ENCODE measurements around the gene MUC13.

The MUC13 gene

DNA sequence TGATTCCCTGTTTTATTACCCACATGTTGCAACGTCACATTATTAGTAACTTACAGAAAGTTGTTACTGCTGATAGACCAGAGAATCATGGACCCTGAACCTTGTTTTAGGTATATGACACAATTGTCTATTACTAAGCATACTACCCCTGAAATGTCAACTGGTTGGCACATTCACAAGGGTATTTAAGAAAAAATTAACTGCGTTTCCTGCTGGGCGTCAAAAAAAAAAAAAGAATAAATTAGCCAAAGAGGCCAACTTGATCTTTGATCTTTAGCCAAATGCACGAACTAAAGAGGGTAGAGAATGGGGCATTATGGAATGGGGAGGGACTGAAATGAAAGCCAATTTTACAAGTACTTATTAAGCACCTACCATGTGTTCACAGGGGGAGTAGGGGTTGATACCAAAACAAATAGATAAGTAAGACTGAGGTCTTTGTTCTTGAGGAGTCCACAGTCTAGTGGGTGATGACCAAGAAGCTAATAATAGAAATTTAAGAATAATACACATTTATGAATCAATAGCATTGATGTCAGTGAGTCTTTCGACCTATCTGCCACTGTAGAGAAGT is 17.8 kb upstream of the MUC13 start:
- H3K4me3 ChIP-seq (ENCODE audit: low read length), result no peak overlapping the region
- TF ChIP-seq, protein P1, sequence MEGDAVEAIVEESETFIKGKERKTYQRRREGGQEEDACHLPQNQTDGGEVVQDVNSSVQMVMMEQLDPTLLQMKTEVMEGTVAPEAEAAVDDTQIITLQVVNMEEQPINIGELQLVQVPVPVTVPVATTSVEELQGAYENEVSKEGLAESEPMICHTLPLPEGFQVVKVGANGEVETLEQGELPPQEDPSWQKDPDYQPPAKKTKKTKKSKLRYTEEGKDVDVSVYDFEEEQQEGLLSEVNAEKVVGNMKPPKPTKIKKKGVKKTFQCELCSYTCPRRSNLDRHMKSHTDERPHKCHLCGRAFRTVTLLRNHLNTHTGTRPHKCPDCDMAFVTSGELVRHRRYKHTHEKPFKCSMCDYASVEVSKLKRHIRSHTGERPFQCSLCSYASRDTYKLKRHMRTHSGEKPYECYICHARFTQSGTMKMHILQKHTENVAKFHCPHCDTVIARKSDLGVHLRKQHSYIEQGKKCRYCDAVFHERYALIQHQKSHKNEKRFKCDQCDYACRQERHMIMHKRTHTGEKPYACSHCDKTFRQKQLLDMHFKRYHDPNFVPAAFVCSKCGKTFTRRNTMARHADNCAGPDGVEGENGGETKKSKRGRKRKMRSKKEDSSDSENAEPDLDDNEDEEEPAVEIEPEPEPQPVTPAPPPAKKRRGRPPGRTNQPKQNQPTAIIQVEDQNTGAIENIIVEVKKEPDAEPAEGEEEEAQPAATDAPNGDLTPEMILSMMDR (IDR thresholded peaks at IDR 0.05; ENCODE audit: insufficient read depth, low read depth, low read length, missing control alignments), result no peak
- DNase-seq (ENCODE audit: low read depth), result no peak

DNA sequence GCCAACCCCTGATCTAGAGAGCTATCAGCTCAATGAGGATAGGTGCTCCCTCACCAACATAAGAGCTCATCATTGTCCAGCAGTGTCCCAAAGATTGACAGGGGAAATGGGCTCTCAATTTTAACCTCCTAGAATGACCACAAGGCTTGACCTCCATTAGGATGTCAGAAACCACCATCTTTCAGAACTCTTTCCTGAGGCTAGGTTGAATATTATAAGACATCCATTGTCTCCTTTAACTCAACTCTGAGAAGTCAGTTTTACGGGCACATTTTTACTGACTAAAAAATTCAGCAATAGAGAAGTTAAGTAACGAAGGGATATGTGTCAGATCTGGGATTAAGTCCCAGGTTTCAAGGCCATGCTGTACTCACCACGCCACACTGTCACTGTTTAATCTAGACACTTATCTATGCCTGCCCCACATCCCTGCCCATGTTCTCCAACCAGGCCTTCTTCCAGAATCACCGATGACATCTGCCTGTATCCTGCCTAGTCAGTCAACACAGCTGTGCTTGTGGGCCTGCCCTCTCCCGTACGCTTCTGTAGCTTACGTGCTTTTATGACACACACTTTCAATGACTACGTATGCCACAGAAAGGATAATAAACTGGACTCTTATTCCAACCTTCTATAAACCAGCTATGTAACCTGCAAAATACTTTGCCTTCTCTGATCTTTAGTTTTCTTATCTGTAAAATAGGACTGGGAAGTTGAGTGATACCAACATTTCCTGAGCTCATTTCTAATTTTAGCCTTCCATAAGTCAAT is 17.1 kb upstream of the MUC13 start:
- peak; percentile 62 for DNase-seq (ENCODE audit: low read depth)
- TF ChIP-seq, protein P1 (IDR thresholded peaks at IDR 0.05; ENCODE audit: insufficient read depth, low read depth, low read length, missing control alignments), result no peak
- no peak overlapping the region for H3K4me3 ChIP-seq (ENCODE audit: low read length)

DNA sequence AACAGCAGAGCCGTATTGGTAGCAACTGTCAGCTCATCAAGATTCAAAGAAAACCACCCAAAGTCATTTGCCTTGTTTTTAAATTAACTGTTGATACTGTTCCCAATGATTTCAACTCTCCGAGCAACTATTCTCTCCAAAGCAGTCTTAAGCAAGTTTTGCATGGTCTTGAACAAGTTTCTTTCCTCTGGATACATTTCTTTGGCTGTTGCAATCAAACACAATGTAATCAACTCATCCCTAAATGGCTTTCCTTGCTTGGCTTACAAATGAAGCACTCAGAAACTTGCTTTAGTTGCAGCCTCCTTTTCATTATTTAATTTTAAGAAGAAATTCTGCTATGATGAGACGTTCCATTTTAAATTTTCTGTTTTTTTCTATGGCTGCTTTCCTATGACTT is 15.5 kb upstream of the MUC13 start:
- TF ChIP-seq, protein P1 (IDR thresholded peaks at IDR 0.05; ENCODE audit: insufficient read depth, low read depth, low read length, missing control alignments), result no peak
- H3K4me3 ChIP-seq (ENCODE audit: low read length), result no peak overlapping the region
- no peak for DNase-seq (ENCODE audit: low read depth)

DNA sequence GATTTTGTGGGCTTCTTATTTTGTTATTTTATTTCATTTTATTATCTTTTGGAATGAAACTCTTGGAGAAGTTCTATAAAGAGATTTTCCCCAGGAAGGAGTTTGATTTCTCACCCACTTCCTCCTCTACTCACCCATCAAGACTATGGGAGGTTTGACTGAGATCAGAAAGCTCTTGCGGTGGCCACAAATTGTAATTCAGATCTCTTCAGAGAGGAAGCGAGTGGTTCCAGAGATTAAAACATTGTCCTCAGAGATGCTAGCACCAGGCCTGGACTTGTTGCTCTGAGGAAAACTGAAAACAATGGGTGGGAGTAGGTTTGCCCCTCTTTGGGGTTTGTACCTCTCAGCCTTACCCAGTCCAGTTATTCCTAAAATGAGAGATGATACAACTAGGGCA is 8.1 kb upstream of the MUC13 start:
- no peak overlapping the region for H3K4me3 ChIP-seq (ENCODE audit: low read length)
- TF ChIP-seq, protein P1 (IDR thresholded peaks at IDR 0.05; ENCODE audit: insufficient read depth, low read depth, low read length, missing control alignments), result no peak

DNA sequence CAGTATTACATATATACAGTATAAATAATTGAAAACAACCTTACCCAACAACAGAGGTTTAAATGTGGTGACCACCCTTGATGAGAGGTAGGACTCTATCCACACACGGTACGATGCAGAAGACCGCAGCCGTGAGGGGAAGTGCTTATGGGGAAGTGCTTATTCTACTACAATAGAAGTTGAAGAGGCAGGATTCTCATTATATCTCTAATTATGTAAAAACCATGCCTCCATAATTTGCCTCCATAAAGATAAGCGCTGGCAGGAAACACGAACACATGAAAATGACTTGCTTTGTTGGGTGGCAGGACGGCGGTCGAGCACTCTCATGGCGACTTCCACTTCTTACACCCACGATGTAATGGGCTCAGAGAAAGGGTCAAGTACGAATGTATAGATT is 7.2 kb upstream of the MUC13 start:
- no peak overlapping the region for H3K4me3 ChIP-seq (ENCODE audit: low read length)
- TF ChIP-seq, protein P1 (IDR thresholded peaks at IDR 0.05; ENCODE audit: insufficient read depth, low read depth, low read length, missing control alignments), result no peak
- no peak for DNase-seq (ENCODE audit: low read depth)

More for the DNA sequence above, 8.1 kb upstream of the MUC13 start:
- no peak for DNase-seq (ENCODE audit: low read depth)

DNA sequence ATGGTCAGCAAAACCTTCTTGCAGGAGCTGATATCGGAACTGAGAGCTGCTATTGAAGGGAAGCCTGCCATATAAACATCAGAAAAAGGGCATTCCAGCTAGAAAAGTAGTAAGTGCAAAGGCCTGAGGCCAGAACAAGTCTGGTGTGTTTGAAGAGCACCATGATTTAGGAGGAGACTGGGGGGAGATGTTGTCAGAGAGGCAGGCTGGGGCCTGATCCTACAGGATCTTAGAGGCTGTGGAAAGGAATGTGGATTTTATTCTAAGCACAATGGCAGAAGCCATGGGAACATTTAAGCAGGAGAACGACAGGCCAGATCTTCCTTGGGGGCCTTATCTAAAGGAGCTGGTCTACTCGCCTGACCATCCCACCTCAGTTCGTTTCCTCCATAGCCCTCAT is 5.1 kb upstream of the MUC13 start:
- TF ChIP-seq, protein P1 (IDR thresholded peaks at IDR 0.05; ENCODE audit: insufficient read depth, low read depth, low read length, missing control alignments), result no peak
- no peak overlapping the region for H3K4me3 ChIP-seq (ENCODE audit: low read length)
- peak; percentile 57 for DNase-seq (ENCODE audit: low read depth)

DNA sequence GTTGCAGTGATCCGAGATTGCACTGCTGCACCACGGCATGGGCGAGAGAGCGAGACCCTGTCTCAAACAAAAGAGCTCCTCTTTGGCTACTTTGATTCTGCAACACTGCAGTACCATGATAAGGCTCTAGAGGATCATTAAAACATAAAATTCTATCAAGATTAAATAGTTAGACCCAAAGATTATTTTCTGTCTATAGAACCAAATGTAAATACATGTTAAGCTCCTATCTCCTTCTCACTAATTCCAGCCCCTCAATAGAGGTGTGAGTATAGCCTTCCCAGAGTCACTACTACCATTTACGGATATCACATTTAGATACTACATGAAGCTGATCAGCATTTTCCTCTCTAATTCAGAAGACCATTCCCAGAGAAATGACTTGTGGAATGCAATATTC is 4.3 kb upstream of the MUC13 start:
- H3K4me3 ChIP-seq (ENCODE audit: low read length), result no peak overlapping the region
- TF ChIP-seq, protein P1 (IDR thresholded peaks at IDR 0.05; ENCODE audit: insufficient read depth, low read depth, low read length, missing control alignments), result no peak

More for the DNA sequence above, 4.3 kb upstream of the MUC13 start:
- no peak for DNase-seq (ENCODE audit: low read depth)

Measured in epithelial cell of esophagus (primary cell).